Body of pancreas (tissue), 4 donors: ENCODE data around the gene NPBWR2.

Source experiments
- POLR2A ChIP-seq, 3 donors: fragments of 450-650 bp; IDR thresholded peaks; one replicate each; pipeline ENCODE4 v1.6.1; 2016; ENCODE audit warnings: antibody characterized with exemption in 3 of 3, mild to moderate bottlenecking in 2 of 3
- TF ChIP-seq, protein P1 (sequence below), 7 experiments: fragments of 450-650 bp in 4 of 7; fragments of 200-600 bp in 3 of 7; sonication (generic) in 3 of 7; IDR thresholded peaks; one replicate each; pipeline ENCODE4 v1.5.1; 2016 to 2019; ENCODE audit warnings: antibody characterized with exemption in 7 of 7

DNA sequence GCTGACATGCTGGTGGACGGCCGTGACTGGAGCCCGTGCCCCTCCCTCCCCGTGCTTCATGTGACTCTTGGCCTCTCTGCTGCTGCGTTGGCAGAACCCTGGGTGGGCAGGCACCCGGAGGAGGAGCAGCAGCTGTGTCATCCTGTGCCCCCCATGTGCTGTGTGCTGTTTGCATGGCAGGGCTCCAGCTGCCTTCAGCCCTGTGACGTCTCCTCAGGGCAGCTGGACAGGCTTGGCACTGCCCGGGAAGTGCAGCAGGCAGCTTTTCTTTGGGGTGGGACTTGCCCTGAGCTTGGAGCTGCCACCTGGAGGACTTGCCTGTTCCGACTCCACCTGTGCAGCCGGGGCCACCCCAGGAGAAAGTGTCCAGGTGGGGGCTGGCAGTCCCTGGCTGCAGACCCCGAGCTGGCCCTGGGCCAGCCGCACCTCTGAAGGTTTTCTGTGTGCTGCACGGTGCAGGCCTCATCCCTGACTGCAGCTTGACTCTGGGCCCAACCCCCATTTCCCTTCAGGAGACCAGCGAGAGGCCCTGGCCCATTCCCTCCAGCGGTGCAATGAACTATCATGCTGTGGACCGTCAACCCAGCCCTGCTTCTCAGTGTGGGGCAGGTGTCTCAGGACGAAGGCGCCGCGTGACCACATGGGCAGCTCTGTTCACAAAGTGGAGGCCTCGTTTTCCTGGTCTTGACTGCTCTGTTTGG, 8.1 kb downstream of the NPBWR2 start:
- TF ChIP-seq, protein P1, sequence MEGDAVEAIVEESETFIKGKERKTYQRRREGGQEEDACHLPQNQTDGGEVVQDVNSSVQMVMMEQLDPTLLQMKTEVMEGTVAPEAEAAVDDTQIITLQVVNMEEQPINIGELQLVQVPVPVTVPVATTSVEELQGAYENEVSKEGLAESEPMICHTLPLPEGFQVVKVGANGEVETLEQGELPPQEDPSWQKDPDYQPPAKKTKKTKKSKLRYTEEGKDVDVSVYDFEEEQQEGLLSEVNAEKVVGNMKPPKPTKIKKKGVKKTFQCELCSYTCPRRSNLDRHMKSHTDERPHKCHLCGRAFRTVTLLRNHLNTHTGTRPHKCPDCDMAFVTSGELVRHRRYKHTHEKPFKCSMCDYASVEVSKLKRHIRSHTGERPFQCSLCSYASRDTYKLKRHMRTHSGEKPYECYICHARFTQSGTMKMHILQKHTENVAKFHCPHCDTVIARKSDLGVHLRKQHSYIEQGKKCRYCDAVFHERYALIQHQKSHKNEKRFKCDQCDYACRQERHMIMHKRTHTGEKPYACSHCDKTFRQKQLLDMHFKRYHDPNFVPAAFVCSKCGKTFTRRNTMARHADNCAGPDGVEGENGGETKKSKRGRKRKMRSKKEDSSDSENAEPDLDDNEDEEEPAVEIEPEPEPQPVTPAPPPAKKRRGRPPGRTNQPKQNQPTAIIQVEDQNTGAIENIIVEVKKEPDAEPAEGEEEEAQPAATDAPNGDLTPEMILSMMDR (IDR thresholded peaks at IDR 0.05): no peak
- TF ChIP-seq POLR2A (IDR thresholded peaks at IDR 0.05): no peak
